ENCODE results near the gene CDH5.

GRCh38 chr16:66418165-66418962, 51.9 kb downstream of the CDH5 start:
- TF ChIP-seq CTCF (IDR thresholded peaks at IDR 0.05) (no peak), POLR2A (IDR thresholded peaks at IDR 0.05) (no peak)
